GM19372 (cell line): ENCODE results near the gene ELOA.
"Not testable (repeated sequence)": the region's sequence is repeated elsewhere in the genome, so short reads cannot be mapped to it uniquely, and the experiment has no call there.

Source experiments
- ATAC-seq: cut with Tn5 transposase; IDR thresholded peaks from one replicate; pipeline ENCODE4 v1.9.1; 2021; ENCODE audit warnings: mild to moderate bottlenecking, low read depth, moderate library complexity; ENCODE audit not compliant: unreplicated experiment

ELOA gene

GRCh38 chr1:23779826-23780371 is 36.6 kb downstream of the ELOA start:
- no peak for ATAC-seq

GRCh38 chr1:23783141-23783540 is 39.9 kb downstream of the ELOA start:
- not testable (repeated sequence) for ATAC-seq

GRCh38 chr1:23784846-23785245 is 41.6 kb downstream of the ELOA start:
- no peak for ATAC-seq

GRCh38 chr1:23787701-23788100 is 44.4 kb downstream of the ELOA start:
- ATAC-seq = no peak

- ATAC-seq = no peak
Measured at GRCh38 chr1:23788695-23789094, 45.4 kb downstream of the ELOA start.

- peak; percentile 85 for ATAC-seq
Measured at GRCh38 chr1:23790696-23791515, 47.6 kb downstream of the ELOA start, which contains the start of gene LYPLA2. TSS of gene LYPLA2 (plus strand) at chr1:23791145. CDS start at chr1:23792683, 1,538 bp downstream.

GRCh38 chr1:23791516-23792047 is 48.3 kb downstream of the ELOA start:
- no peak for ATAC-seq

GRCh38 chr1:23792151-23792945 is 49.1 kb downstream of the ELOA start:
- ATAC-seq = no peak

GRCh38 chr1:23793018-23793781 is 49.9 kb downstream of the ELOA start:
- no peak for ATAC-seq

GRCh38 chr1:23793861-23794731 is 50.8 kb downstream of the ELOA start:
- ATAC-seq = no peak

GRCh38 chr1:23794732-23795182 is 51.5 kb downstream of the ELOA start:
- not testable (repeated sequence) for ATAC-seq

- ATAC-seq = no peak
Measured at GRCh38 chr1:23795676-23796465, 52.6 kb downstream of the ELOA start.

GRCh38 chr1:23796466-23797271 is 53.4 kb downstream of the ELOA start:
- ATAC-seq = no peak

GRCh38 chr1:23797478-23798448 is 54.5 kb downstream of the ELOA start:
- ATAC-seq = no peak

- ATAC-seq = no peak
Measured at GRCh38 chr1:23798662-23799142, 55.4 kb downstream of the ELOA start.

- no peak for ATAC-seq
Measured at GRCh38 chr1:23799255-23799569, 55.9 kb downstream of the ELOA start.
